ENCODE data around the gene PDE1C.
A peak's percentile ranks its signal among the peaks of the same experiment; 100 is the strongest.

PDE1C gene

DNA sequence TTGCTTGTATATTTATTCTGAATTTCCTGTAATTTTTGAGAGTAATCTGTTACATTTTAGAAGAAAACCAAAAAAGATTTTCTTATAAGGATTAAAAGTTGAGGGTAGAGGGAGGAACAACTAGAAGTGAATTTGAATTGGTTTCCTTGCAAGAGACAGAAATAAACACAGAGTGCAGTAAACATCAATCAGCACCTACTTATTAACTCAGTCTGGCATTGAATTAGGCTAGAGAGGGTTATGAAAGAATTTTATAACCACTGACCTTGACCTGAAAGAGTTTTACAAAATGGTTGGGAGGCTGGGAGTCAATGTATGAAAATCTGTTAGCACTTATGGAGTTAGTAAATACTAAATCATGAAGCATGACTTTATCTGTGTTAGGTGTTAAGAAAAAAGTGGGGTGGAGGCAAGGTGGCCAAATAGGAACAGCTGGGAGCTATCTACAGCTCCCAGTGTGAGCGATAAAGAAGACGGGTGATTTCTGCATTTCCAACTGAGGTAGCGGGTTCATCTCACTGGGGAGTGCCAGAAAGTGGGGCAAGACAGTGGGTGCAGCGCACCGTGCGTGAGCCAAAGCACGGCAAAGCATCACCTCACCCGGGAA lies 106.5 kb downstream of the PDE1C start:
- FAIRE-seq (no peak), DNase-seq (ENCODE audit: insufficient read length, low spot score) (no peak)
- TF ChIP-seq POLR2A (IDR thresholded peaks at IDR 0.05; ENCODE audit: low read depth, low read length) (no peak), PAX5 (IDR thresholded peaks at IDR 0.05; ENCODE audit: insufficient read depth, low read length, severe bottlenecking) (no peak), TAF1 (IDR thresholded peaks at IDR 0.05; ENCODE audit: low read depth, low read length) (no peak), POLR2AphosphoS5 (IDR thresholded peaks at IDR 0.05; ENCODE audit: low read depth, low read length) (no peak), SPI1 (IDR thresholded peaks at IDR 0.05; ENCODE audit: low read depth, low read length) (no peak), POU2F2 (IDR thresholded peaks at IDR 0.05; ENCODE audit: low read depth, low read length) (no peak)

DNA sequence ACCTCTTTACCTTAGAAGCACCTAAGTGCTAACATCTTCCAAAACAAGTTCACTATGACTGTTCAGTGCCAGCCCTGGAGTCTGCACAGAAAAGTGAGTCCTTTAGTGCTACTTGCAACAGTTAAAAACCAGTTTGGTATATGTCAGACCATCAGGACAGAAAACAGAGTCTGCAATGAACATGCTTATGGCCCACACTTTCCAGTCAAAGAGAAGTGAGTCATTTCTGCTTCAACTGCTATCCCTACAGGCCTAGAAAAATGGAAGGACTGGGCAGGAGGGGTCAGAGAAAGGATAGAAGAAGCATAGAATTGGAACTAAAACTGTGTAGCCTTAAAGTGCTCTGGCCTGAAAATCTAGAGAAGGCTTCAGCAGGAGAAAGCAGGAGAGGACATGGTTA lies 108.0 kb downstream of the PDE1C start:
- no peak for DNase-seq (ENCODE audit: insufficient read length, low spot score)
- no peak for FAIRE-seq
- TF ChIP-seq POLR2A (IDR thresholded peaks at IDR 0.05; ENCODE audit: low read depth, low read length) = no peak
- no peak for TF ChIP-seq POLR2AphosphoS5 (IDR thresholded peaks at IDR 0.05; ENCODE audit: low read depth, low read length)

DNA sequence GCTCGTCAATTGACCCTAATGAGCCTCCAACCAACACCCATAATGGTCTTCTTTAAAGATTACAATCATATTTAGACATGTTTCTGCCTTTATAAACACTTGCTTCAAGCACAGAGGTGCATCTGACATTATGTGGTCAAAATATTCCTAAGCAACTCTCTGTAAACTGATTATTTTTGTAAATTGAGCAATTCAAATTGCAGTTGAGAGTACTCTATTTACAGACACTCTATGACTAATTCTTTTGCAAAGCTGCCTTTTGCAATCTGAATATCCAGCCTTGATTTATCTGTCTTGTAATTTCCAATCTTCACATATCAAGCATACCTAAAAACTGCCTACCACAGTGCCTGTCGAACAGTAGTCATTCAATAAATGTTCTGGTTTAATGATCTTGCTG lies 112.0 kb downstream of the PDE1C start:
- FAIRE-seq (no peak), DNase-seq (ENCODE audit: insufficient read length, low spot score) (no peak)
- TF ChIP-seq POU2F2 (IDR thresholded peaks at IDR 0.05; ENCODE audit: low read depth, low read length) = no peak

DNA sequence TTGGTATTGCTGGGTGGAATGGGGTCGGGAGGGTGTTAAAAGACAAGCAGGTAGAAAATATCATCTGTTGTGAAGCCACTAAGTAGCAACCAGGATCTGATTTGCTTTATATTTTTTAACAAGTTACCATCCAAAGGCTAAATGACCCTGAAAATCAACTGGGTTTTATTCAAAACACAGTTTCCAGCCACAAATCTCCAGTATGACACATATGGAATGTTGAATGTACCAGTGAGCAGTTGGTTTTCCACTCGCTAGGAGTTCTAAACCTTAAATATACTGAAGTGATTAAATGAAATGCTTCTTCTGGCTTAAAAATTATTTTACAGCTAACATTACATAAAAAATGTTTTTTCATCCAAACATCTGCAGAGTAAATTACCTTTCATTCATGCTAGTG lies 112.5 kb downstream of the PDE1C start:
- DNase-seq (ENCODE audit: insufficient read length, low spot score) (no peak), FAIRE-seq (no peak)
- TF ChIP-seq POU2F2 (IDR thresholded peaks at IDR 0.05; ENCODE audit: low read depth, low read length) (no peak), POLR2A (IDR thresholded peaks at IDR 0.05; ENCODE audit: low read depth, low read length) (no peak), PAX5 (IDR thresholded peaks at IDR 0.05; ENCODE audit: insufficient read depth, low read length, severe bottlenecking) (no peak), POLR2AphosphoS5 (IDR thresholded peaks at IDR 0.05; ENCODE audit: low read depth, low read length) (no peak), TAF1 (IDR thresholded peaks at IDR 0.05; ENCODE audit: low read depth, low read length) (no peak), SPI1 (IDR thresholded peaks at IDR 0.05; ENCODE audit: low read depth, low read length) (no peak)

DNA sequence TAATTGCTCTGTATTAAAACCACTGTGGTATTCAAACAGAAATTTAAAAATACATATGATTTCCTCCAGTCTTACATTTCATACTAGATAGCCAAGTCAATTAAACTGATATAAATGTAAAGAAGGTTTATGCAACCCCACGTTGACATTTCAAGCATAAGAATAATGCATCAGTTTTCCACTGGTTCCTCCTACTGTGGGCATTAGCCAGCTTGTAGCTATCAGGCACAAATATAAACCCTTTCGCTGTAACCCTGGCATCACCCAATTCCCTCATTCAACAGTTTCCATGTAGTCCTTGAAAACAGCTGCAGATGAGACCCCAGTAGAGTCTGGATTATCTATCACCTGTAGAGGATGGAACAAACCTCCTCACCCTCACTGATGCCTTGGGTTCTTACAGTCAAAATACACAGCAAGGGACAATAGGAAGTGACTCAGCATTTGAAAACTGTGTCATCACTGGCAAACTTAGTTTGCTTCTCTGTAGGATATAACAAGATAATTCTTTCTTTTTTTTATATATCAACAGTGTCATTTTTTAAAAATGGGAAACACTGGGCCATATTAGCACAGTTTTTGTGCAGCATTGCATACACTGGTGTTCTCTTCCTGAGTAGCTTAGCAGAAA lies 113.0 kb downstream of the PDE1C start:
- no peak for TF ChIP-seq POLR2AphosphoS5 (IDR thresholded peaks at IDR 0.05; ENCODE audit: low read depth, low read length)
- no peak for TF ChIP-seq POLR2A (IDR thresholded peaks at IDR 0.05; ENCODE audit: low read depth, low read length)
- no peak for TF ChIP-seq TAF1 (IDR thresholded peaks at IDR 0.05; ENCODE audit: low read depth, low read length)
- TF ChIP-seq POU2F2 (IDR thresholded peaks at IDR 0.05; ENCODE audit: low read depth, low read length) = no peak
- TF ChIP-seq PAX5 (IDR thresholded peaks at IDR 0.05; ENCODE audit: insufficient read depth, low read length, severe bottlenecking) = no peak
- no peak for TF ChIP-seq SPI1 (IDR thresholded peaks at IDR 0.05; ENCODE audit: low read depth, low read length)
- FAIRE-seq (no peak), DNase-seq (ENCODE audit: insufficient read length, low spot score) (no peak)

DNA sequence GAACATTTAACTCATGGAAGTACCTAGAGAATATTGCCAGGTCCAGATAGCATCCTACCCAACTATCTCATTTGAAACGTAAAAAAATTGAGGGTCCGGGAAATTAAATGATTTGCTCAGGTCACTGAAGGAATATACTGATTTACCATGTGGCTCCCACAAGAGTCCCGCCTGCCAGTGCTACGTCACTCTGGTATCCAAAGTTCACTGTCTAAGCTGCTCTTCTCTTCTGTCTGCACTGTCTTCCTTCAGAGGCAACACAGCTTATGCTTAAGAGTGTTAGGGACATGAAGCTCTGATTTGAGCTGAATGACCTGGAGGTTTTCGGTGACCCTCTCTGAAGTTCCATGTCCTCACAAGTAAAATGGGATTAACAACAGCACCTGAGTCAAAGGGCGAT lies 114.6 kb downstream of the PDE1C start:
- TF ChIP-seq PAX5 (IDR thresholded peaks at IDR 0.05; ENCODE audit: insufficient read depth, low read length, severe bottlenecking) = no peak
- TF ChIP-seq POLR2A (IDR thresholded peaks at IDR 0.05; ENCODE audit: low read depth, low read length) = no peak
- TF ChIP-seq POU2F2 (IDR thresholded peaks at IDR 0.05; ENCODE audit: low read depth, low read length) = no peak
- no peak for TF ChIP-seq TAF1 (IDR thresholded peaks at IDR 0.05; ENCODE audit: low read depth, low read length)
- no peak for TF ChIP-seq SPI1 (IDR thresholded peaks at IDR 0.05; ENCODE audit: low read depth, low read length)
- FAIRE-seq (no peak), DNase-seq (ENCODE audit: insufficient read length, low spot score) (no peak)

DNA sequence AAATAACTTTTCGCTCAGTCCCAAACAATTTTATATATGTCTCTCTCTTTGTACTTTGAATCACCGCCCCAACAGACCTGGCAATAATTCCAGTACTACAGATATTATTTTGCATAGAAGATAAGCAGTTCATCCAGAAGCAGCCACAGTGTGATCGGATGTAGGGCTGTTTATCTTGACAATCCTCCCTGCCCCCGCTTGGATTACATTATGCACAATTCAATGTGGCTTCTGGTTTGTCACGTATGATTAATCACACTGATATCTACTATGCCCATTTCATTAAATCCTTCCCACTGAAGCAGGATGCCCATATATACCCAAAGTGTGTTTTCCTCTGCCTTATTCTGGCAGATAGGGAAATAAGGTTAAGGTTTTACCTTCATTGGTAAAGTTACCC lies 115.2 kb downstream of the PDE1C start:
- no peak for DNase-seq (ENCODE audit: insufficient read length, low spot score)
- TF ChIP-seq PAX5 (IDR thresholded peaks at IDR 0.05; ENCODE audit: insufficient read depth, low read length, severe bottlenecking) = no peak
- FAIRE-seq = no peak

DNA sequence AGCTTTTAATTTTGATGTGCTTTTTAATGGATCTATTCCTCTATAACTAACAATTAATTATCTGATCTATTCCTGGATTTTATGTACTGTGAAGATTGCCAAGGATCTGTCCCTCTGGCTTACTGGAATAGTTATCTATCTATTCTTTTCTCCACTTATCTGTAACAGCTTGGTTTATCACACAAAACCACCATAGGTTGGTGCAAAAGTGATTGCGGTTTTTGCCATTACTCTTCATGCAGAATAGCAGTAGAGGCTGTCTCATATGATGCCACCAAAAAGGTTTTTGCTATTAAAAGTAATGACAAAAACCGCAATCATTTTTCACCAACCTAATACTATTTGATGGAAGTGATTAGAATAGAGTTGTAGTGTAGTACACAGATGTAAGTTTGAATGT lies 115.7 kb downstream of the PDE1C start:
- FAIRE-seq = no peak
- no peak for TF ChIP-seq POLR2AphosphoS5 (IDR thresholded peaks at IDR 0.05; ENCODE audit: low read depth, low read length)
- no peak for TF ChIP-seq POLR2A (IDR thresholded peaks at IDR 0.05; ENCODE audit: low read depth, low read length)
- TF ChIP-seq TAF1 (IDR thresholded peaks at IDR 0.05; ENCODE audit: low read depth, low read length) = no peak
- no peak for TF ChIP-seq POU2F2 (IDR thresholded peaks at IDR 0.05; ENCODE audit: low read depth, low read length)
- TF ChIP-seq SPI1 (IDR thresholded peaks at IDR 0.05; ENCODE audit: low read depth, low read length) = no peak
- DNase-seq (ENCODE audit: insufficient read length, low spot score) = no peak

DNA sequence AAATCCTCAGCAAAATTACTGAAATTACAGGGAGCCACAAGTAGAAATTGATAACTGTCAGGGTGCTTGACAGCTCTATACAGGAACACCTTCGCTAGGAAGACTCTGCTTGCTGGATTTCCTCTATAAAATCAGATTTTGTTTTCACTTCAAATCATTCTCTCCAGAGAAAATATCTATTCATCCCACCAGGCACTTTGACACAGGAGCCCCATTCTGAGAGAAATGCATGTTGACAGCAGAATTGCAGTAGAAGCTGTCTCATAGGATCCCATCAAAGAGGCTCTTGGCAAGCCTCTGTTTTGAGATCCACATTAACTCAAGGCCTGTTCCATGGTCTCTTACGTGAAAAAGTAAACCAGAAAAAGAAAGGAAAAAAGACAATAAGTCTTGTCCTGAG lies 116.8 kb downstream of the PDE1C start:
- DNase-seq (ENCODE audit: insufficient read length, low spot score) (no peak), FAIRE-seq (no peak)
- TF ChIP-seq POLR2A (IDR thresholded peaks at IDR 0.05; ENCODE audit: low read depth, low read length) (no peak), POLR2AphosphoS5 (IDR thresholded peaks at IDR 0.05; ENCODE audit: low read depth, low read length) (no peak), PAX5 (IDR thresholded peaks at IDR 0.05; ENCODE audit: insufficient read depth, low read length, severe bottlenecking) (no peak), TAF1 (IDR thresholded peaks at IDR 0.05; ENCODE audit: low read depth, low read length) (no peak), SPI1 (IDR thresholded peaks at IDR 0.05; ENCODE audit: low read depth, low read length) (no peak), POU2F2 (IDR thresholded peaks at IDR 0.05; ENCODE audit: low read depth, low read length) (no peak)

DNA sequence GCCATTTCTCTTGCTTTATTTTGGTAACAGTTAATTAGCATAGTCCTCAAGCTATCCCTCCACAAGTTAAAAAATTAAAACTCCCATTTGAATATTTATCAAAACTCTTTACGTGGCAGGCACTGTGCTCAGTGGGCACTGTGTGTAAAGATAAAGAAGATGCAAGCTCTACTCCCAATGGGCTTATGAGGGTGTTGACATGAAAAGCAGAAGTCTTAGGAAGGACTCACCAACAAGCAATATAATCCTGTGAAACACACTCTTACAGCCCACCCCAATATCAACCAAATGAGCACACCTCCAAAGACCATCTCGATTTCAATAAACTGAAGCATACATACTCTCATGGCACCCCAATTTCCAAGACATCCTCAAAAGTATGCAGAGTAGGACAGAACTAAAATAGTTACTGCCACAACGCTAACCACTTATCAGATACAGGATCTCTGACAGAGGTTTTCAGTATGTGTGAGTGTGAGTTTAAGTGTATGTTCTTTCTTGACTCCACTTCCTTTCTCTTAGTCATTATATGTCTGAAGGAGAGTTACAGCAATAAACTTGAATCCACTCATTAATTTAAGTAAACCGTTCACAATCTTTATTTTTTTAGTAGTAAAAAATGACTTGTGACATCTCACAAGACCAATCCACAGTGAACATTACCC lies 120.0 kb downstream of the PDE1C start:
- no peak for FAIRE-seq
- DNase-seq (ENCODE audit: insufficient read length, low spot score) = no peak
- no peak for TF ChIP-seq TAF1 (IDR thresholded peaks at IDR 0.05; ENCODE audit: low read depth, low read length)
- peak; percentile 22; the same call in 1 of the 2 replicates for TF ChIP-seq SPI1 (IDR thresholded peaks at IDR 0.05; ENCODE audit: low read depth, low read length)

All from GM12891 (cell line).